Esophagus muscularis mucosa (tissue), 4 donors: ENCODE results near the gene SH3PXD2B. TPM values are rescaled to one million over a fixed set of nuclear protein-coding genes. Genes with fewer than 3 reads are reported as not detected.
A peak's percentile ranks its signal among the peaks of the same experiment; 100 is the strongest.

ENCODE experiments used
- DNase-seq: peaks from one replicate; pipeline ENCODE4 v3.0.0-alpha.2; 2017; ENCODE audit errors: extremely low spot score
- H3K27ac ChIP-seq, 4 donors: fragments of 200-600 bp; sonication (generic); replicated peaks in 1 of 4; 1 replicate in 3 of 4; 2 replicates in 1 of 4; pipeline ENCODE4 v1.5.1; 2016 to 2019; ENCODE audit warnings: mild to moderate bottlenecking in 1 of 4
- H3K27me3 ChIP-seq, 4 donors: fragments of 200-600 bp; sonication (generic); one replicate each; pipeline versions ENCODE4 v1.5.1 to v1.6.0; 2016 to 2019
- H3K36me3 ChIP-seq, 4 donors: fragments of 200-600 bp; sonication (generic); one replicate each; pipeline ENCODE4 v1.5.1; 2016 to 2019
- H3K4me1 ChIP-seq, 4 donors: fragments of 200-600 bp; sonication (generic); one replicate each; pipeline ENCODE4 v1.5.1; 2016 to 2019
- H3K4me3 ChIP-seq, 4 donors: fragments of 200-600 bp; sonication (generic); 1 replicate in 2 of 4; 2 replicates in 2 of 4; pipeline ENCODE4 v1.5.1; 2016 to 2019; ENCODE audit warnings: mild to moderate bottlenecking in 4 of 4, moderate library complexity in 1 of 4
- H3K9me3 ChIP-seq, 4 donors: fragments of 200-600 bp; sonication (generic); 1 replicate in 3 of 4; 2 replicates in 1 of 4; pipeline ENCODE4 v1.5.1; 2016 to 2019
- EP300 ChIP-seq: sonication (generic); formaldehyde crosslinking; IDR thresholded peaks from one replicate; pipeline ENCODE4 v1.6.1; 2017; ENCODE audit warnings: antibody characterized with exemption
- POLR2A ChIP-seq: fragments of 450-650 bp; IDR thresholded peaks from one replicate; pipeline ENCODE4 v1.6.1; 2017; ENCODE audit warnings: antibody characterized with exemption, moderate library complexity, mild to moderate bottlenecking, low read depth
- POLR2AphosphoS5 ChIP-seq, 2 donors: sonication (generic); formaldehyde crosslinking; IDR thresholded peaks; one replicate each; pipeline ENCODE4 v1.6.1; 2017; ENCODE audit warnings: antibody characterized with exemption in 2 of 2
- WGBS: methylation state at CpG from one replicate; pipeline ENCODE4 v1.1.5; 2018; 5-methylcytosine and 5-hydroxymethylcytosine counted together
- intact Hi-C: fragments of 100-400 bp; cut with DNase I; formaldehyde crosslinking; loops from one replicate; pipeline ENCODE4 v1.15.1; 2023
- total RNA-seq, 4 donors: library from RNA; depleted of rRNA; stranded (reverse); fragments of >200 nt; gene quantifications; one replicate each; pipeline versions ENCODE4 v1.1.0 to v1.2.1, GENCODE V29; 2016
- TF ChIP-seq, protein P1 (sequence below), 3 experiments: fragments of 200-600 bp in 2 of 3; fragments of 450-650 bp in 1 of 3; sonication (generic) in 2 of 3; IDR thresholded peaks; one replicate each; pipeline ENCODE4 v1.5.1; 2017 to 2019; ENCODE audit warnings: antibody characterized with exemption in 3 of 3, mild to moderate bottlenecking in 2 of 3, moderate library complexity in 1 of 3

SH3PXD2B gene
- total RNA-seq, 4 donors from 2014 or later = 41.5 to 66.5 (median 49.2) TPM

DNA sequence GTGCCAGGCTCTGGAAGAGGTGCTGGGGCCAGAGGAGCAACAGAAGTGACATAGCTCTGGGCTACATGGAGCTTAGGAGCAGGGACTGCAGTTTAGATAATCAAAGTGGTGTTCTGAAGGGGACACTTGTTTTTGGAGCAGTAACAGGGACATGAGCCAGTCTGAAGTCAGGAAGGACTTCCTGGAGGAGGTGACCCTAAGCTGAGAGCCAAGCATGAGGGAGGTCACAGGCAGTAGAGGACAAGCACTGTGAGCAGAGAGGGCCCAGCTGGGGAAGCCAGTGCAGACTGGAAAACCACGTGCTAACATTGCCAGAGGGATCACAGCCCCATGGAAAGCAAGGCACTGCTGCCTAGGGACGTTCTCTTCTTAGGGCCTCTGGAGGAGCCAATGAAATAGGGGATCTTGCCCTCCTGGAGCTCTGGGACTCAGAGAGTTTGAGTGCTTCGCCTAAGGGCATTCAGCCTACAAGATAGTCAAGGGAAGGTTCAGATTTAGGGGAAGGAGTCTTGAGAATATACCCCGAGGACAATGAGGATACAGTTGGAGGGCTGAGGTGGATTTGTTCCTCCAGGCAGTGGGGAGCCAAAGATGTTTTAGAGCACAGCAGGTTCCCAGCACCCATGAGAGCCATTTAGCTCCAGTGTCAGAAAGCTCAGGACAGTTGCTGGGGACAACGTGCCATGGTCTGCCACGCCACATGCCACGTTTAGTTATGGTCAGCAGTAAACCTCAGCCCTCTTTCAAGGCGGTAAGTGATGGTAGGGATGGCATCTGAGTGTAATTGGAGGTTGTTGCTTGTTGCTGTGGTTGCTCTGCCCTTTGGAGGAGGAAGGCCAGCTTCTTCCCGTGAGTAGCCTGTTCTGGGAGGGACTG, 40.5 kb upstream of the SH3PXD2B start:
- Histone ChIP-seq H3K27ac (peak overlapping the region in 1 of 4 donors; percentile 20), H3K4me3 (no peak overlapping the region), H3K27me3 (no peaks in the 10 kb centered on the region), H3K9me3 (no peaks in the 10 kb centered on the region), H3K36me3 (no peaks in the 10 kb centered on the region), H3K4me1 (peaks cover 15 to 25% (median 18%) of the 10 kb centered on the region in 4 donors)
- intact Hi-C loops = no loop called here
- 87% methylated on average over 9 of the region's 9 CpGs for WGBS
- peak; percentile 91 for DNase-seq
- TF ChIP-seq EP300 (no peak), POLR2A (no peak)
- TF ChIP-seq, protein P1, sequence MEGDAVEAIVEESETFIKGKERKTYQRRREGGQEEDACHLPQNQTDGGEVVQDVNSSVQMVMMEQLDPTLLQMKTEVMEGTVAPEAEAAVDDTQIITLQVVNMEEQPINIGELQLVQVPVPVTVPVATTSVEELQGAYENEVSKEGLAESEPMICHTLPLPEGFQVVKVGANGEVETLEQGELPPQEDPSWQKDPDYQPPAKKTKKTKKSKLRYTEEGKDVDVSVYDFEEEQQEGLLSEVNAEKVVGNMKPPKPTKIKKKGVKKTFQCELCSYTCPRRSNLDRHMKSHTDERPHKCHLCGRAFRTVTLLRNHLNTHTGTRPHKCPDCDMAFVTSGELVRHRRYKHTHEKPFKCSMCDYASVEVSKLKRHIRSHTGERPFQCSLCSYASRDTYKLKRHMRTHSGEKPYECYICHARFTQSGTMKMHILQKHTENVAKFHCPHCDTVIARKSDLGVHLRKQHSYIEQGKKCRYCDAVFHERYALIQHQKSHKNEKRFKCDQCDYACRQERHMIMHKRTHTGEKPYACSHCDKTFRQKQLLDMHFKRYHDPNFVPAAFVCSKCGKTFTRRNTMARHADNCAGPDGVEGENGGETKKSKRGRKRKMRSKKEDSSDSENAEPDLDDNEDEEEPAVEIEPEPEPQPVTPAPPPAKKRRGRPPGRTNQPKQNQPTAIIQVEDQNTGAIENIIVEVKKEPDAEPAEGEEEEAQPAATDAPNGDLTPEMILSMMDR (IDR thresholded peaks at IDR 0.05) = no peak

DNA sequence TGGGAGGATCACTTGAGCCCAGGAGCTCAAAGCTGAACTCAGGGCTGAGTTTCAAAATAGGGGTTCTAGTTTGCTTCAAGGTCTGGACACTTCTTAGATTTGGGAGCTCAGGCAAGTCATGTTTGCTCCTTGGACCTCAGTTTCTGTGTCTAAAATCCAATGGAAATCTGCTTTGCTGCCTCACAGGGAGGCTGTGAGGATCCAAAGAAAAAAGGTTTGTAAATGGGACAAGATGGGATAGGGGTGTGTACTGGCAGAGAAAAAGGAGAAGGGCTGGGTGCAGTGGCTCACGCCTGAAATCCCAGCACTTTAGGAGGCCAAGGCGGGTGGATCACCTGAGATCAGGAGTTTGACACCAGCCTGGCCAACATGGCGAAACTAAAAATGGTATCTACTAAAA, 39.6 kb upstream of the SH3PXD2B start:
- peak overlapping the region in 3 of 4 donors; percentile 18 to 32 (median 24) for H3K4me3 ChIP-seq
- H3K27ac ChIP-seq = no peak overlapping the region
- 93% methylated on average over 3 of the region's 3 CpGs for WGBS
- no peaks in the 10 kb centered on the region for H3K27me3 ChIP-seq
- DNase-seq = peak; percentile 50
- H3K4me1 ChIP-seq = peaks cover 15 to 25% (median 20%) of the 10 kb centered on the region in 4 donors
- intact Hi-C loops = no loop called here
- H3K9me3 ChIP-seq = no peaks in the 10 kb centered on the region
- no peaks in the 10 kb centered on the region for H3K36me3 ChIP-seq
- TF ChIP-seq POLR2AphosphoS5 (IDR thresholded peaks at IDR 0.05) (no peak), EP300 (no peak), POLR2A (no peak)
- TF ChIP-seq, protein P1 (IDR thresholded peaks at IDR 0.05) = no peak

DNA sequence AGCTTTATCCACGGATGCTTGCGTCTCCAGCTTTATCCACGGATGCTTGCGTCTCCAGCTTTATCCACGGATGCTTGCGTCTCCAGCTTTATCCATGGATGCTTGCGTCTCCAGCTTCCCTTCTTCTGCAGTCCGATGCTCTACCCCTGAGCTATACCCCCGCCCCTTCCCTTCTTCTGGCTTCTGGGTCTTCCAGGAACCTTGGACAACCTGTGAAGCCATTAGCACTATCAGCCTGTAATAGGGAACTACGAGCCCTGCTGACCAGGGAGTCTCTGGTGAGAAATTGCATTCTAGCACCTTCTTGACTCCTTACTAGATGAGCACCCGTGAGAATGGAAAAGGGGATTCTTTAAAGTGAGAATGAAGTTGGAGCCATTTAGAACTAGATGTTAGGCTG, 39.1 kb upstream of the SH3PXD2B start:
- no peaks in the 10 kb centered on the region for H3K36me3 ChIP-seq
- WGBS = 77% methylated on average over 11 of the region's 11 CpGs
- no peak for TF ChIP-seq POLR2A
- TF ChIP-seq POLR2AphosphoS5 (IDR thresholded peaks at IDR 0.05) = no peak
- TF ChIP-seq, protein P1 (IDR thresholded peaks at IDR 0.05) = no peak
- no peak for TF ChIP-seq EP300
- no peaks in the 10 kb centered on the region for H3K9me3 ChIP-seq
- H3K4me3 ChIP-seq = peak overlapping the region in 3 of 4 donors; percentile 18 to 32 (median 24)
- no peak overlapping the region for H3K27ac ChIP-seq
- H3K27me3 ChIP-seq = no peaks in the 10 kb centered on the region
- no peak for DNase-seq
- intact Hi-C loops = no loop called here
- peaks cover 15 to 25% (median 20%) of the 10 kb centered on the region in 4 donors for H3K4me1 ChIP-seq

DNA sequence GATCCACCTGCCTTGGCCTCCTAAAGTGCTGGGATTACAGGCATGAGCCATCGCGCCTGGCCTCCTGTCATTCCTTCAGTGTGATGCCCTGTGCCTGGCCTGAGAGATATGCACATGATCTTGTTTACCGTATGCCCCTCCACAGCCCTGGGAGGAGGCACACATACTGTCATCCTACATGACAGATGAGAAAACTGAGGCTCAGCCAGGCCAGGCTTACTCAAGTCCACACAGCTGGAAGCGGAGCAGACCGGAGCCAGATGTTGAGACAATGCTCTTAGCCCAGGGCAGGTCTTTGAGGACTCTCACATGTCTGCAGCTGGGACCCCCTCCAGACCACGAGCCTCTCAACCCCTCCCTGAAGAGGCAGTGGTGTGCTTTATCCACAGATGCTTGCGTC, 38.7 kb upstream of the SH3PXD2B start:
- Histone ChIP-seq H3K27ac (no peak overlapping the region), H3K4me1 (peaks cover 15 to 25% (median 20%) of the 10 kb centered on the region in 4 donors), H3K9me3 (no peaks in the 10 kb centered on the region), H3K4me3 (peak overlapping the region in 3 of 4 donors; percentile 18 to 32 (median 24)), H3K27me3 (no peaks in the 10 kb centered on the region), H3K36me3 (no peaks in the 10 kb centered on the region)
- intact Hi-C loops = no loop called here
- no peak for DNase-seq
- TF ChIP-seq POLR2AphosphoS5 (IDR thresholded peaks at IDR 0.05) (peak in 1 of 2 donors; percentile 25), POLR2A (no peak)
- 92% methylated on average over 6 of the region's 7 CpGs for WGBS

DNA sequence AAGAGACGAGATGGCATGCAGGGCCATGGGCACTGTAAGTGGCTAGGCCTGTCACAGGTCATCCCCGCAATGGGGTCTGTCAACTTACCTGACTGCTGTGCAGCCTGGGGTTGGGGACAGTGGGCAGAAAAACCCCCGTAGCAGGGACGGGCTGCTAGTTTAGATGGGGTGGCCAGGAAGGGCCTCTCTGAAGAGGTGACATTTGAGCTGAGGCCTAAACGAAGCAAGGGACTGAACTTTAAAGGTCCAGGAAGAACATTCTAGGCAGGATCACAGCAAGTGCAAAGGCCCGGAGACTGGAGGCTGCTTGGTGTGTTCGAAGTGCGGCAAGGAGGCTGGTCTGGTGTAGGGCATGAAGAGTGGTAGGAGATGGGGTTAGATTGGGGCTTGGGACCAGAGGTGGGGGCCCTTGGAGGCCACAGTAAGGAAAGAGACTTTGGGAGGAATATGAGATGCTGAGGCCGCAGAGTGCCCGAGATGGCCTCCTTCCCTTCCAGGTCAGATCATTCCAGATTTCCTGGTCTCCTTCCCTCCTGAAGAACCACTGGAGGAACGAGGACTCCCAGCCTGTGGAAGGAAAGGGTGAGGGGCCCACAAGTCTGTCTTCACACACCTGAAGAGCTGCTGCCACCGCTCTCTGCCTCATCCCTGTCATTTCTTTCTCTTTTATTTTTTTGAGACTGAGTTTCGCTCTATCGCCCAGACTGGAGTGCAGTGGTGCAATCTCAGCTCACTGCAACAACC, 37.9 kb upstream of the SH3PXD2B start:
- TF ChIP-seq, protein P1 (IDR thresholded peaks at IDR 0.05) = no peak
- TF ChIP-seq EP300 (no peak), POLR2AphosphoS5 (IDR thresholded peaks at IDR 0.05) (no peak), POLR2A (no peak)
- intact Hi-C loops = no loop called here
- no peaks in the 10 kb centered on the region for H3K9me3 ChIP-seq
- H3K4me3 ChIP-seq = no peak overlapping the region
- WGBS = 91% methylated on average over 14 of the region's 14 CpGs
- H3K4me1 ChIP-seq = peaks cover 10 to 22% (median 15%) of the 10 kb centered on the region in 4 donors
- no peaks in the 10 kb centered on the region for H3K36me3 ChIP-seq
- H3K27ac ChIP-seq = no peak overlapping the region
- no peaks in the 10 kb centered on the region for H3K27me3 ChIP-seq
- no peak for DNase-seq
